Gastrocnemius medialis (tissue), 4 donors: ENCODE measurements around the gene PDIA5.

Source experiments
- CTCF ChIP-seq, 5 experiments: fragments of 450-650 bp in 3 of 5; fragments of 200-600 bp in 2 of 5; sonication (generic) in 2 of 5; IDR thresholded peaks in 4 of 5; conservative IDR thresholded peaks in 1 of 5; 1 replicate in 4 of 5; 2 replicates in 1 of 5; pipeline ENCODE4 v1.5.1; 2016 to 2019; ENCODE audit warnings: antibody characterized with exemption in 5 of 5, mild to moderate bottlenecking in 3 of 5, moderate library complexity in 3 of 5
- POLR2A ChIP-seq, 2 donors: fragments of 450-650 bp; IDR thresholded peaks; one replicate each; pipeline ENCODE4 v1.6.1; 2017; ENCODE audit warnings: antibody characterized with exemption in 2 of 2, mild to moderate bottlenecking in 2 of 2, moderate library complexity in 2 of 2

DNA sequence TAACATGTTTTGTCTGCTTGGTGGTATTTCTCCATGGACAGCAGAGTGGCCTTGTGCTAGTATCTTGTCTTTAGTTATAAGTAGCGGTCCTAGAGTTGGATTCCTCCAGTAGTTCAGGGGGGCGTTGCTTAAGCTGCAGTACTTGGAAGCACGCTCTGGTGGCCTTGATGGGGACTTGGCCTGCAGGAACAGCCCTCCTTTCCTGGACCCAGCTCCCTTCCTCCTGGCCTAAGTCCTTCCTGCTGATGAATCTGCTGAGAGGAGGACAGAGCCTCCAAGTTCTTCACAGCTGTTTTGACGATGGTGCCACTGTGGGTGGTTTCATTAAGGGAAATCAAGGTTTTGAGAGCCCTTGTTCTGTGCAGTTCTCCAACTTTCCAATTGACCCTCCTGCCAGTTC, 96.3 kb downstream of the PDIA5 start:
- no peak for TF ChIP-seq POLR2A (IDR thresholded peaks at IDR 0.05)
- no peak for TF ChIP-seq CTCF (IDR thresholded peaks at IDR 0.05 in 4 of 5, conservative IDR thresholded peaks at IDR 0.05 in 1 of 5)
